Neural crest cell (in vitro differentiated cells): ENCODE measurements around the gene FCGR3B. TPM values are rescaled to one million over a fixed set of nuclear protein-coding genes. Genes with fewer than 3 reads are reported as not detected.
"Not testable (repeated sequence)": the region's sequence is repeated elsewhere in the genome, so short reads cannot be mapped to it uniquely, and the experiment has no call there.

Experiments used
- DNase-seq: peaks from one replicate; pipeline ENCODE4 v3.0.0; 2021; ENCODE audit warnings: low read depth, mixed read lengths, low spot score
- H3K27ac Mint-ChIP-seq: one replicate; pipeline ENCODE4 v1.8.0; 2021; ENCODE audit warnings: mild to moderate bottlenecking, mixed read lengths; ENCODE audit not compliant: unreplicated experiment
- H3K27me3 Mint-ChIP-seq: 2 replicates; pipeline ENCODE4 v1.8.0; 2021; ENCODE audit warnings: low read depth, mild to moderate bottlenecking, mixed read lengths
- H3K36me3 Mint-ChIP-seq: 2 replicates; pipeline ENCODE4 v1.8.0; 2021; ENCODE audit warnings: low read depth, mild to moderate bottlenecking, mixed read lengths
- H3K4me1 Mint-ChIP-seq: 2 replicates; pipeline ENCODE4 v1.8.0; 2021; ENCODE audit warnings: mixed read lengths
- H3K4me3 Mint-ChIP-seq: one replicate; pipeline ENCODE4 v1.8.0; 2021; ENCODE audit warnings: mild to moderate bottlenecking, mixed read lengths
- H3K9me3 Mint-ChIP-seq: 2 replicates; pipeline ENCODE4 v1.8.0; 2021; ENCODE audit warnings: mixed read lengths
- total RNA-seq: library from RNA; stranded (reverse); gene quantifications from 2 replicates; pipeline ENCODE4 v1.2.1, GENCODE V29; 2021

The FCGR3B gene
- total RNA-seq, 1 donor from 2014 or later: not detected

GRCh38 chr1:161638251-161638993, 7.4 kb upstream of the FCGR3B start:
- not testable (repeated sequence) for H3K27ac Mint-ChIP-seq, DNase-seq, H3K36me3 Mint-ChIP-seq, H3K4me3 Mint-ChIP-seq, H3K9me3 Mint-ChIP-seq, H3K4me1 Mint-ChIP-seq
- H3K27me3 Mint-ChIP-seq: peaks cover 33% of the 10 kb centered on the region

GRCh38 chr1:161636976-161637375, 6.0 kb upstream of the FCGR3B start:
- H3K9me3 Mint-ChIP-seq, H3K4me3 Mint-ChIP-seq, H3K36me3 Mint-ChIP-seq, H3K27ac Mint-ChIP-seq, DNase-seq, H3K4me1 Mint-ChIP-seq: not testable (repeated sequence)
- H3K27me3 Mint-ChIP-seq: peaks cover 26% of the 10 kb centered on the region

GRCh38 chr1:161636189-161636782, 5.3 kb upstream of the FCGR3B start:
- not testable (repeated sequence) for H3K9me3 Mint-ChIP-seq

GRCh38 chr1:161634993-161635392, 4.0 kb upstream of the FCGR3B start:
- H3K36me3 Mint-ChIP-seq, H3K4me3 Mint-ChIP-seq, H3K4me1 Mint-ChIP-seq, H3K9me3 Mint-ChIP-seq, DNase-seq, H3K27ac Mint-ChIP-seq: not testable (repeated sequence)
- peaks cover 26% of the 10 kb centered on the region for H3K27me3 Mint-ChIP-seq

More at GRCh38 chr1:161636189-161636782, 5.3 kb upstream of the FCGR3B start:
- not testable (repeated sequence) for DNase-seq, H3K36me3 Mint-ChIP-seq, H3K4me3 Mint-ChIP-seq, H3K27ac Mint-ChIP-seq, H3K4me1 Mint-ChIP-seq
- peaks cover 26% of the 10 kb centered on the region for H3K27me3 Mint-ChIP-seq

GRCh38 chr1:161630128-161630742, 741 bp downstream of the FCGR3B start:
- H3K9me3 Mint-ChIP-seq, DNase-seq, H3K4me1 Mint-ChIP-seq, H3K4me3 Mint-ChIP-seq, H3K27ac Mint-ChIP-seq, H3K36me3 Mint-ChIP-seq: not testable (repeated sequence)
- peaks cover 26% of the 10 kb centered on the region for H3K27me3 Mint-ChIP-seq

GRCh38 chr1:161626445-161627146, 4.4 kb downstream of the FCGR3B start:
- DNase-seq, H3K36me3 Mint-ChIP-seq, H3K4me1 Mint-ChIP-seq, H3K9me3 Mint-ChIP-seq, H3K4me3 Mint-ChIP-seq, H3K27ac Mint-ChIP-seq: not testable (repeated sequence)
- H3K27me3 Mint-ChIP-seq: peaks cover 52% of the 10 kb centered on the region

GRCh38 chr1:161624605-161625004, 6.4 kb downstream of the FCGR3B start:
- not testable (repeated sequence) for H3K27ac Mint-ChIP-seq, H3K4me1 Mint-ChIP-seq, H3K36me3 Mint-ChIP-seq, DNase-seq, H3K9me3 Mint-ChIP-seq, H3K4me3 Mint-ChIP-seq
- H3K27me3 Mint-ChIP-seq: peaks cover 65% of the 10 kb centered on the region

GRCh38 chr1:161623401-161624051, 7.5 kb downstream of the FCGR3B start:
- H3K27me3 Mint-ChIP-seq: peaks cover 74% of the 10 kb centered on the region
- H3K9me3 Mint-ChIP-seq, H3K4me1 Mint-ChIP-seq, DNase-seq, H3K27ac Mint-ChIP-seq, H3K4me3 Mint-ChIP-seq, H3K36me3 Mint-ChIP-seq: not testable (repeated sequence)

- not testable (repeated sequence) for DNase-seq, H3K36me3 Mint-ChIP-seq, H3K4me1 Mint-ChIP-seq, H3K27ac Mint-ChIP-seq, H3K9me3 Mint-ChIP-seq
- H3K27me3 Mint-ChIP-seq: peaks cover 70% of the 10 kb centered on the region
- peak overlapping the region; percentile 83 for H3K4me3 Mint-ChIP-seq
Observed at GRCh38 chr1:161622054-161622453, 8.9 kb downstream of the FCGR3B start.

- peak; percentile 30 for DNase-seq
- H3K27me3 Mint-ChIP-seq: peaks cover 65% of the 10 kb centered on the region
- not testable (repeated sequence) for H3K9me3 Mint-ChIP-seq, H3K4me1 Mint-ChIP-seq, H3K27ac Mint-ChIP-seq, H3K36me3 Mint-ChIP-seq
- peak overlapping the region; percentile 83 for H3K4me3 Mint-ChIP-seq
Observed at GRCh38 chr1:161621181-161622000, 9.6 kb downstream of the FCGR3B start.

GRCh38 chr1:161620399-161620798, 10.6 kb downstream of the FCGR3B start:
- not testable (repeated sequence) for H3K4me3 Mint-ChIP-seq, H3K27ac Mint-ChIP-seq, H3K36me3 Mint-ChIP-seq, DNase-seq, H3K9me3 Mint-ChIP-seq, H3K4me1 Mint-ChIP-seq
- peaks cover 70% of the 10 kb centered on the region for H3K27me3 Mint-ChIP-seq

- not testable (repeated sequence) for DNase-seq, H3K36me3 Mint-ChIP-seq, H3K9me3 Mint-ChIP-seq, H3K4me1 Mint-ChIP-seq, H3K4me3 Mint-ChIP-seq, H3K27ac Mint-ChIP-seq
- peaks cover 57% of the 10 kb centered on the region for H3K27me3 Mint-ChIP-seq
Observed at GRCh38 chr1:161618517-161618916, 12.5 kb downstream of the FCGR3B start.
